ENCODE data around the gene RSF1.

DNA sequence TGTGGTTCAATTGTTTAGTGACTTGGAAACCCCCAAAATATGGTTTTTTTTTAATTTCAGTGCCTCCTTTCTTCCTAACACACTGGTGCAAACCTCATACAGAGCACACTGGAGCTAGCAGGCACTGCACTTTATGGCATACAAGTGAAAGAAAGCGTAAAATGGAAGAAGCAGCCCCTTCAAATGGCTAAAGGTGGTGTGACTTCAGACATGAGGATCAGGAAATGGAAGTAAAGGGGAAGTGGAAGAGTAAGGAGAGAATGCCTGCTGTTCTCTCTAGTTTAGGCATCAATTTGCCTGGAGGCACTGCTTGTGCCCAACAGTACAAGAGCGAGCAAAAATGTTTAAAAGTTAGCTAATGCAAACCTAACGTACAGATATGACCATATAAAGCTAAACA, 5.7 kb downstream of the RSF1 start:
- TF ChIP-seq, protein P1, sequence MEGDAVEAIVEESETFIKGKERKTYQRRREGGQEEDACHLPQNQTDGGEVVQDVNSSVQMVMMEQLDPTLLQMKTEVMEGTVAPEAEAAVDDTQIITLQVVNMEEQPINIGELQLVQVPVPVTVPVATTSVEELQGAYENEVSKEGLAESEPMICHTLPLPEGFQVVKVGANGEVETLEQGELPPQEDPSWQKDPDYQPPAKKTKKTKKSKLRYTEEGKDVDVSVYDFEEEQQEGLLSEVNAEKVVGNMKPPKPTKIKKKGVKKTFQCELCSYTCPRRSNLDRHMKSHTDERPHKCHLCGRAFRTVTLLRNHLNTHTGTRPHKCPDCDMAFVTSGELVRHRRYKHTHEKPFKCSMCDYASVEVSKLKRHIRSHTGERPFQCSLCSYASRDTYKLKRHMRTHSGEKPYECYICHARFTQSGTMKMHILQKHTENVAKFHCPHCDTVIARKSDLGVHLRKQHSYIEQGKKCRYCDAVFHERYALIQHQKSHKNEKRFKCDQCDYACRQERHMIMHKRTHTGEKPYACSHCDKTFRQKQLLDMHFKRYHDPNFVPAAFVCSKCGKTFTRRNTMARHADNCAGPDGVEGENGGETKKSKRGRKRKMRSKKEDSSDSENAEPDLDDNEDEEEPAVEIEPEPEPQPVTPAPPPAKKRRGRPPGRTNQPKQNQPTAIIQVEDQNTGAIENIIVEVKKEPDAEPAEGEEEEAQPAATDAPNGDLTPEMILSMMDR (optimal IDR thresholded peaks at IDR 0.05 in 1 of 3, IDR thresholded peaks at IDR 0.05 in 1 of 3, conservative IDR thresholded peaks at IDR 0.05 in 1 of 3; ENCODE audit: extremely low read depth in 1 of 3, insufficient read depth in 2 of 3, low read length in 3 of 3): no peak
- TF ChIP-seq EZH2 (IDR thresholded peaks at IDR 0.05; ENCODE audit: low read length): no peak
